Left ventricle myocardium inferior (tissue), 1 donor: ENCODE data around the gene GLYR1. TPM values are rescaled to one million over a fixed set of nuclear protein-coding genes. Genes with fewer than 3 reads are reported as not detected.
A peak's percentile ranks its signal among the peaks of the same experiment; 100 is the strongest.

Source experiments
- DNase-seq: peaks from one replicate; pipeline ENCODE4 v3.0.0-alpha.2; 2020
- H3K27ac ChIP-seq: fragments of 200-600 bp; replicated peaks from 2 replicates; pipeline ENCODE4 v1.8.0; 2021
- H3K27me3 ChIP-seq: fragments of 200-600 bp; 2 replicates; pipeline ENCODE4 v1.8.0; 2021; ENCODE audit warnings: low read depth
- H3K36me3 ChIP-seq: fragments of 200-600 bp; 2 replicates; pipeline ENCODE4 v1.8.0; 2021
- H3K4me1 ChIP-seq: fragments of 200-600 bp; 2 replicates; pipeline ENCODE4 v1.8.0; 2021
- H3K4me3 ChIP-seq: fragments of 200-600 bp; 2 replicates; pipeline ENCODE4 v1.8.0; 2021; ENCODE audit warnings: mild to moderate bottlenecking, moderate library complexity
- H3K9me3 ChIP-seq: fragments of 200-600 bp; replicated peaks from 2 replicates; pipeline ENCODE4 v1.8.0; 2021
- CTCF ChIP-seq: fragments of 200-600 bp; IDR thresholded peaks from 2 replicates; pipeline ENCODE4 v1.8.0; 2021; ENCODE audit warnings: antibody characterized with exemption, mild to moderate bottlenecking, borderline replicate concordance
- intact Hi-C: fragments of 100-400 bp; cut with micrococcal nuclease; formaldehyde crosslinking; loops from one replicate; pipeline ENCODE4 v1.11.0; 2022
- total RNA-seq: library from RNA; stranded (reverse); fragmentation: NEBNext Ultra II Directional; extraction: Animal tissue kit (Norgen Biotek cat#: 25700); gene quantifications from one replicate; pipeline ENCODE4 v1.2.1, GENCODE V29; 2021
- donor health status: DM: no; HTN: yes; CAD: no; lungs with severe emphysema.

The GLYR1 gene
- total RNA-seq, 1 donor from 2014 or later: 86.7 TPM

- no peak for DNase-seq
- peak overlapping the region; percentile 91 for H3K27ac ChIP-seq
- H3K4me3 ChIP-seq: peak overlapping the region; percentile 86
- H3K9me3 ChIP-seq: no peaks in the 10 kb centered on the region
- peaks cover 39% of the 10 kb centered on the region for H3K4me1 ChIP-seq
- no peaks in the 10 kb centered on the region for H3K27me3 ChIP-seq
- no peak for TF ChIP-seq CTCF
- intact Hi-C loops: no loop called here
- peaks cover 9% of the 10 kb centered on the region for H3K36me3 ChIP-seq
Measured at GRCh38 chr16:4769306-4769638, 77.8 kb downstream of the GLYR1 start.

DNA sequence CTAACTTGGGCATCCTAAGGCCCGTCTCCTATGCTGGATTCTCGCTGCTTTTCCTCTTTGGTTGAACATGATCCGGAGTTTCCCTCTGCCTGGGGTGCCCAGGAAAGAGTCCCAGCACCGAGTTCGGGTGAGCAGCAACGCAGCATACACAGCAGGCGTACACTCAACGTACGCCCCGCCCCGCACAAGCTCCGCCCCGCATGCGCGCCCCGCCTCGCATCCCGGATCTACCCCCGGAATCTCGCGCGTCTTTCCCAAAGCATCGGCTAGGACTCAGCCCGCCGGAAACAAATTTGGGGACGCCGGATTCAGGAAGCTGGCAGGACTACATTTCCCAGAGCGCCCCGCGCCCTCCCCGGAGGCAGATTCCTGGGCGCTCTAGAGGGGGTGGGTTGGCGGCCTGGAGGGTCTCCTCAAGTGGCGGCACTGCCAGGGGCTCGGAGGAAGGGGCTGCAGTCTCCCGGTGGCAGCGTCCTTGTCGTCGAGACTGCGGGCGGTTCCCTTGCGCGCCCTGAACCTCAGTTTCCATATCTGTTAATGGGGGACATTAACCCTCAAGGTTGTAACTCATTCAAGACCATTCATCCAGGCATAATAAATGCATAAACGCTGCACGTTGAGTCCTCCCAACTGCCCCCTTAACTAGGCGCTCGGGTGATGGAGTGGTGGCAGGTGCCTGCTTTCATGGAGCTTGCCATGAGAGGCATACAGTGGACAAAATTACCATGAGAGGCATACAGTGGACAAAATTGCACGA is 78.4 kb downstream of the GLYR1 start:
- H3K27me3 ChIP-seq: no peaks in the 10 kb centered on the region
- H3K4me1 ChIP-seq: peaks cover 39% of the 10 kb centered on the region
- intact Hi-C loops: no loop called here
- TF ChIP-seq CTCF: no peak
- H3K9me3 ChIP-seq: no peaks in the 10 kb centered on the region
- peak; percentile 99 for DNase-seq
- peak overlapping the region; percentile 91 for H3K27ac ChIP-seq
- H3K36me3 ChIP-seq: peaks cover 15% of the 10 kb centered on the region
- peak overlapping the region; percentile 86 for H3K4me3 ChIP-seq

DNA sequence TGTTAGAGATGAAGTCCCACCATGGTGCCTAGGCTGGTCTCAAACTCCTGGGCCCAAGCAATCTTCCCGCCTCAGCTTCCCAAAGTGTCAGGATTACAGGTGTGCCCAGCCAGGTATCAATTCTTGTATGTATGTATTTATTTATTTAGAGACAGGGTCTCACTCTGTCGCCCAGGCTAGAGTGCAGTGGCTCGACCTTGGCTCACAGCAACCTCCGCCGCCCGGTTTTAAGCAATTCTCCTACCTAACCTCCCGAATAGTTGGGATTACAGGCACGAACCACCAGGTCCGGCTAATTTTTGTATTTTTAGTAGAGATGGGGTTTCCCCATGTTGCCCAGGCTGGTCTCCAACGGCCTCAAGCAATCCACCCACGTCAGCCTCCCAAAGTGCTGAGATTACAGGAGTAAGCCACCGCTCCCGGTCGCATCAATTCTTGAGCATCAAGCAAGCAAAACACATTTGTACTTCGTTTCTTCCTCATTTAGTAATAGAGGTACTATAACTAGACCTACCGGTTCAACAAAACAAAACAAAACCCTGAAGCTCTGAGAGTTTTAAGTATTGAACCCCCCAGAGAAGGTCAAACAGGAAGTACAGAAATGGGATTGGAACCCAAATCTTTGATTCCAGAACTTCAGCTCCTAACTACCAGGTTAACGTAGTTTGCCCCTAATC is 79.1 kb downstream of the GLYR1 start:
- TF ChIP-seq CTCF: no peak
- Histone ChIP-seq H3K4me1 (peaks cover 39% of the 10 kb centered on the region), H3K27me3 (no peaks in the 10 kb centered on the region), H3K9me3 (no peaks in the 10 kb centered on the region), H3K4me3 (peak overlapping the region; percentile 86), H3K27ac (peak overlapping the region; percentile 91), H3K36me3 (peaks cover 22% of the 10 kb centered on the region)
- intact Hi-C loops: no loop called here
- DNase-seq: no peak

- DNase-seq: peak; percentile 99
- H3K4me3 ChIP-seq: peak within 1 kb of the TSS; percentile 86
- peak; percentile 10 for TF ChIP-seq CTCF
- H3K36me3 ChIP-seq: peaks cover 32% of the 10 kb centered on the region
- intact Hi-C loops: no loop called here
- H3K27ac ChIP-seq: peak within 1 kb of the TSS; percentile 91
- H3K9me3 ChIP-seq: no peaks in the 10 kb centered on the region
- peaks cover 44% of the 10 kb centered on the region for H3K4me1 ChIP-seq
- H3K27me3 ChIP-seq: no peaks in the 10 kb centered on the region
Measured at GRCh38 chr16:4766875-4767628, 80.0 kb downstream of the GLYR1 start, which contains the start of gene ZNF500. ZNF500 (minus strand) TSS chr16:4767162; CDS start chr16:4765978, 1,184 bp downstream.
